Mucosa of stomach (tissue), 1 donor: ENCODE measurements around the gene KRTAP4-11.
"Not testable (repeated sequence)": the region's sequence is repeated elsewhere in the genome, so short reads cannot be mapped to it uniquely, and the experiment has no call there.

ENCODE experiments used
- H3K27me3 ChIP-seq: one replicate; pipeline ENCODE4 v1.7.0; 2013; ENCODE audit warnings: mild to moderate bottlenecking, low read length; ENCODE audit not compliant: control insufficient read depth, insufficient read depth
- H3K36me3 ChIP-seq: one replicate; pipeline ENCODE4 v1.7.0; 2013; ENCODE audit warnings: low read length; ENCODE audit not compliant: control insufficient read depth, insufficient read depth
- H3K4me1 ChIP-seq: one replicate; pipeline ENCODE4 v1.7.0; 2013; ENCODE audit warnings: mild to moderate bottlenecking, low read length; ENCODE audit not compliant: control insufficient read depth, insufficient read depth
- H3K4me3 ChIP-seq: one replicate; pipeline ENCODE4 v1.7.0; 2013; ENCODE audit warnings: low read length
- H3K9ac ChIP-seq: one replicate; pipeline ENCODE4 v1.7.0; 2013; ENCODE audit warnings: mild to moderate bottlenecking, low read length, moderate library complexity
- H3K9me3 ChIP-seq: one replicate; pipeline ENCODE4 v1.7.0; 2013; ENCODE audit warnings: mild to moderate bottlenecking, low read length, moderate library complexity; ENCODE audit not compliant: control insufficient read depth
- donor health status: Pancreatic carcinoma.

Gene KRTAP4-11

GRCh38 chr17:41099682-41100480 is 18.3 kb downstream of the KRTAP4-11 start:
- H3K27me3 ChIP-seq, H3K4me1 ChIP-seq, H3K4me3 ChIP-seq, H3K36me3 ChIP-seq, H3K9me3 ChIP-seq, H3K9ac ChIP-seq: not testable (repeated sequence)

- H3K9ac ChIP-seq, result no peak overlapping the region
Observed at GRCh38 chr17:41098481-41098880, 19.7 kb downstream of the KRTAP4-11 start.

DNA sequence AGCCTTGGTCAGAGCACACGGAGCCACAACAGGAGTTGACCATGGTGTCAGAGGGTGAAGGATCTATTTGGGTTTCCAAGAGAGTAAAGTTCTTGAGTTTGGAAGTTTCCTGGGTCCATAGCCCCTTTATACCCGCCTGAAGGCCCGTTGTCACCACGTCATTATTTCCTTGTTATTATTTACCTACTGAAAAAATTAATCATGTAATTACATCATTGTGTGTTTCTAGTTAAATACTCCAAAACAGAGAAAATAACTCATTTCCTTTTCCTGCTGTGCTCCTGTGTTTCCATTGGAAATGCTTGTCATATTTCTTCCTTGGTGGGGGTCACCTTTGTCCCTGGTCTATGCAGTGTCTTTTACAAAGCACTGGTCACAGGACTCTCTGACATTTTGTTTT is 20.1 kb downstream of the KRTAP4-11 start, which contains the start of gene KRTAP4-8:
Gene KRTAP4-8, minus strand, starts transcription at position 101 of the 400 bp plus-strand sequence. Its CDS starts 58 bp downstream, at position 43.
- Histone ChIP-seq H3K4me1 (no peaks in the 10 kb centered on the region), H3K9me3 (no peaks in the 10 kb centered on the region), H3K36me3 (no peaks in the 10 kb centered on the region), H3K9ac (no peak within 1 kb of the TSS), H3K27me3 (no peaks in the 10 kb centered on the region), H3K4me3 (no peak within 1 kb of the TSS)

More at GRCh38 chr17:41098481-41098880, 19.7 kb downstream of the KRTAP4-11 start:
- H3K27me3 ChIP-seq, result no peaks in the 10 kb centered on the region
- no peaks in the 10 kb centered on the region for H3K4me1 ChIP-seq
- H3K36me3 ChIP-seq, result no peaks in the 10 kb centered on the region
- H3K9me3 ChIP-seq, result no peaks in the 10 kb centered on the region
- H3K4me3 ChIP-seq, result no peak overlapping the region

GRCh38 chr17:41096055-41096454 is 22.1 kb downstream of the KRTAP4-11 start:
- no peaks in the 10 kb centered on the region for H3K9me3 ChIP-seq
- no peaks in the 10 kb centered on the region for H3K36me3 ChIP-seq
- H3K4me3 ChIP-seq, result no peak overlapping the region
- H3K27me3 ChIP-seq, result no peaks in the 10 kb centered on the region
- no peaks in the 10 kb centered on the region for H3K4me1 ChIP-seq
- H3K9ac ChIP-seq, result no peak overlapping the region

DNA sequence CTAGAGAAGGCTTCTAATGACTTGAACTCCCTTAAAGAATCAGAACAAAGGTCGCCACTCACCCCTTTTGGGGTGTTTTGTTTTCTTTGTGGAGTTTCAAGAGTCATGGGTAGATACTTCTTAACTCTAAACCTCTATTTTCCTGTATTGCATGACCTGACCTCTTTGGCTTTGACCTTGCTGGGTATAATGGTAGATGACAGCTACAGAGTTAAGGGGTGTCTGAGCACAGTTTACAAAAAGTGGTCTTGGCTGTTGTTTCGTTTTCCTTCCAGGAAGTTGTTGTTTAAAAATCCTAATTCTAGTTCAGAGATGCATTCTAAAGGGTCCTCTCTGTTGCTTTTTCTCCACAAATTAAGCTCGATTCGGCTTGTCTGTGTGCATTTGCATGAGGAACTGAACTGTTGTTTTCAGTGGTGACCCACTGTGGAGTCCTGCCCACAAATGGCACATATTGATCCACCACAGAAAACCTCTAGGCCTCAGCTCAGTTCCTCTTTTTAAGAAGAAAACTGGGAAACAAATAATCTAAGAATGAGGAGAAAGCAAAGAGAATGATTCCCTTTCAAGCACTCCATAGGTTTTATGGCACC is 29.3 kb downstream of the KRTAP4-11 start:
- not testable (repeated sequence) for H3K4me3 ChIP-seq, H3K9ac ChIP-seq, H3K36me3 ChIP-seq, H3K9me3 ChIP-seq, H3K4me1 ChIP-seq, H3K27me3 ChIP-seq

DNA sequence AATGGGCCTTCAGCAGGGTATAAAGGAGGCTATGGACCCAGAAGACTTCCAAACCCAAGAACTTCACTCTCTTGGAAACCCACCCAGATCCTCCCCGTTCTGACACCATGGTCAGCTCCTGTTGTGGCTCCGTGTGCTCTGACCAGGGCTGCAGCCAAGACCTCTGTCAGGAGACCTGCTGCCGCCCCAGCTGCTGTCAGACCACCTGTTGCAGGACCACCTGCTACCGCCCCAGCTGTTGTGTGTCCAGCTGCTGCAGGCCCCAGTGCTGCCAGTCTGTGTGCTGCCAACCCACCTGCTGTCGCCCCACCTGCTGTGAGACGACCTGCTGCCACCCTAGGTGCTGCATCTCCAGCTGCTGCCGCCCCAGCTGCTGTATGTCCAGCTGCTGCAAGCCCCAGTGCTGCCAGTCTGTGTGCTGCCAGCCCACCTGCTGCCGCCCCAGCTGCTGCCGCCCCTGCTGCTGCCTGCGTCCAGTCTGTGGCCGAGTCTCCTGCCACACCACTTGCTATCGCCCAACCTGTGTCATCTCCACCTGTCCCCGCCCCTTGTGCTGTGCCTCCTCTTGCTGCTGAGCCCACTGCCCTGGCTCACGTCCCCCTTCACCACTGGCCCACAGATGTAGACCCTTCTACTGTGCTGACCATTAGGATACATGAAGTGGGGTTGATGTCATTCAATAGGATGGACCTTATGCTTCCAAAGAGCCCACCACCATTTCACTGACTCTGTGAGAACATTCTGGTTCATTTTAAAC is 33.9 kb downstream of the KRTAP4-11 start, which contains the start of gene KRTAP4-7:
Gene KRTAP4-7, plus strand, starts transcription at position 51 of the 757 bp plus-strand sequence. Its CDS starts 57 bp downstream, at position 108.
- H3K36me3 ChIP-seq, H3K9ac ChIP-seq, H3K4me3 ChIP-seq, H3K4me1 ChIP-seq, H3K27me3 ChIP-seq, H3K9me3 ChIP-seq: not testable (repeated sequence)

GRCh38 chr17:41083427-41083826 is 34.7 kb downstream of the KRTAP4-11 start:
- H3K36me3 ChIP-seq, H3K9me3 ChIP-seq, H3K4me1 ChIP-seq, H3K27me3 ChIP-seq, H3K4me3 ChIP-seq, H3K9ac ChIP-seq: not testable (repeated sequence)

- H3K27me3 ChIP-seq, result no peaks in the 10 kb centered on the region
- H3K4me1 ChIP-seq, result no peaks in the 10 kb centered on the region
- no peak overlapping the region for H3K4me3 ChIP-seq
- no peaks in the 10 kb centered on the region for H3K36me3 ChIP-seq
- H3K9me3 ChIP-seq, result no peaks in the 10 kb centered on the region
- no peak overlapping the region for H3K9ac ChIP-seq
Observed at GRCh38 chr17:41082626-41083025, 35.5 kb downstream of the KRTAP4-11 start.

GRCh38 chr17:41076788-41077187 is 41.4 kb downstream of the KRTAP4-11 start:
- H3K9me3 ChIP-seq, result no peaks in the 10 kb centered on the region
- H3K27me3 ChIP-seq, result peaks cover 8% of the 10 kb centered on the region
- H3K4me1 ChIP-seq, result no peaks in the 10 kb centered on the region
- H3K4me3 ChIP-seq, result no peak overlapping the region
- no peak overlapping the region for H3K9ac ChIP-seq
- H3K36me3 ChIP-seq, result no peaks in the 10 kb centered on the region

DNA sequence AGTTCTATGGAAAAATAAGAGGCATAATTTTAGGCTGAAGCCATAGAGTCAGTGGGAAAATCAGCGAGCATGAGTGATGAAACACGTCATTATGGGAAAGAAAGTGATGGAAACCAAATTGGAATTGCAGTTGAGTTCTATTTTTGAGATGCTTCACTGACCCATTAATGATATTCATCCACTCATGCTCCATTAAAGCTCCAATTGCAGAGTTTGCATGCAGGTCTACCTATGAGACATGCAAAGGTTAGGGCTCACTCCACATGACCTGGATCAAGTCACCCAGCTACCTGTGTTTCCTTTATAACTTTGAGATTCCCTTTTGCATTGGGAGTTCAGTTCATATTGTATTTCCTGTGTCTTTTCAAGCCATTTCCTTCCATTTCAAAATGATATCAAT is 44.5 kb downstream of the KRTAP4-11 start:
- H3K9ac ChIP-seq, result no peak overlapping the region
- H3K4me3 ChIP-seq, result no peak overlapping the region
- peaks cover 8% of the 10 kb centered on the region for H3K27me3 ChIP-seq
- H3K9me3 ChIP-seq, result no peaks in the 10 kb centered on the region
- no peaks in the 10 kb centered on the region for H3K4me1 ChIP-seq
- no peaks in the 10 kb centered on the region for H3K36me3 ChIP-seq

- Histone ChIP-seq H3K9me3 (no peaks in the 10 kb centered on the region), H3K4me1 (no peaks in the 10 kb centered on the region), H3K9ac (no peak overlapping the region)
Observed at GRCh38 chr17:41071606-41072360, 46.4 kb downstream of the KRTAP4-11 start.

More at GRCh38 chr17:41071606-41072360, 46.4 kb downstream of the KRTAP4-11 start:
- Histone ChIP-seq H3K4me3 (no peak overlapping the region), H3K27me3 (peaks cover 8% of the 10 kb centered on the region), H3K36me3 (no peaks in the 10 kb centered on the region)
